ENCODE data around the gene KCP. TPM values are rescaled to one million over a fixed set of nuclear protein-coding genes. Genes with fewer than 3 reads are reported as not detected.

KCP gene
- total RNA-seq, 1 experiment from 2014 or later: 1.6 TPM

DNA sequence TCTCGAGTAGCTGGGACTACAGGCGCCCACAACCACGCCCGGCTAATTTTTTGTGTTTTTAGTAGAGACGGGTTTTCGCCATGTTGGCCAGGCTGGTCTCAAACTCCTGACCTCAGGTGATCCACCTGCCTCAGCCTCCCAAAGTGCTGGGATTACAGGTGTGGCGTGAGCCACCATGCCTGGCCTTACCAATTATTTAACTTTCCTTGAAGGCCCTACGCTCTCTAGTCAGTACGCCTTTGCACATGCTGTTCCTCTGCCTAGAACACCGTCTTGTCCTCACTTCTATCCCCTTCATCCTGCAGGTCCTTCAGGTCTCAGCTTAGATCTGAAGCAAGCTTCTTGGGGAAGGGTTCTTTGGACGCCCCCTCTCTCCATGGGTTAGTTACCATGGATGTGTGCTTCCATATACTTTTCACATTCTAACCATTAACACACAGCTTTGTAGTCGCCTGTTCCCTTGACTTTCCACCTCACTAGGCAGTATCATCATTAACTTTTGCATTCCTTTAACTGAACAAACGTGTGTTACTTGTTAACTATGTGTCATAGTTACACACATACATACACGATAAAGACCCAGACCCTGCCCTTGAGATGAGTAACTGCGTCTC is 48.4 kb downstream of the KCP start:
- Histone ChIP-seq H3K4me3 (replicated peaks in 1 of 2; ENCODE audit: low read depth in 1 of 2, low read length in 2 of 2) (peak overlapping the region; percentile 79 to 96), H3K9ac (ENCODE audit: low read length) (peak overlapping the region; percentile 74), H3K27ac (ENCODE audit: low read depth, low read length) (no peak overlapping the region)

DNA sequence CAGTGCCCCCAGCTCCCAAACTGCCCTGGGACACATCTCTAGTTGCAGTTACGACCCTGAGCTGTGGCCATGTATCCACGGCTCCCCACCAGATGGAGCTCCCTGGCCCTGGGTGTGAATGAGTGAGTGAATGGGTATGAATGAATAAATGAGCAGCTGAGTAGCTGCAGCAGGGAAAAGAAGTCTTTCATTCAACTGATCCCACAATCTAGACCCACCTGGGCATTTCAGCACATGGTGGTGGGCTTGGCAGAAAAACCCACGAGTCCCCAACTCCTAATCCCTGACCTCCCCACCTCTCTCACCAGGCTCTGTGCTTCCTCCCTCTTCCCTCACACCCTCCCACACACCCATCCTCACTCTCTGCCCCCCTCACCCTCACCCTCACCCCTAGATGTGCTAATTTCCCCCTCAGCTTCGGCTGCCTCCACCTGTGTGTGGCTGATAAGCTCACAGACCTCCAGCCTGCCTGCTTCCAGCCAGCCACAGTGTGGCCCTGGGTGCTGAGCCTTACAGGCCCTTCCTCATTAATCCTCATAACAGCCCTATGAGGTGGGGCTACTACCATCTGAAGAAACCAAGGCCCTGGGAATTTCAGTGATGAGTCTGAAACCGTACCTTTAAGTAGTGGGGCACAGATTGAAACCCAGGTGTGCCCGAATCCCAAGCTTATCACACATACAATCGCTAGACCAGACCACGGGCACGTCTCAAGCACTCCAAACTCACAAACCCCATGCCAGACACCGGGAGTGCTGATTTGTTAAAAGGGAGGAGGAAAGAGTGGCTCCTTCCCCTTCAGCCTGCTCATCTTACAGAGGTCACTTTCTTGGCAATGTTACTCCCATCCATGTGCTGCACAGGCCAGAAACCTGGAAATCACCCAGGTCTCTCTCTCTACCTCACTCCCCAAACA is 50.1 kb downstream of the KCP start:
- RAD21 ChIA-PET (ENCODE audit: low non-redundant PET in 1 of 2, low total read pairs in 2 of 2, uncharacterized antibody in 2 of 2, unreplicated experiment in 2 of 2): interaction anchor here in 1 of 2 experiments (1.1 kb wide), 1 partner anchor 20 kb away, joined by 7 read pairs; no protein-coding TSS in a partner anchor
- no peak overlapping the region for H3K27ac ChIP-seq (ENCODE audit: low read depth, low read length)

More for the DNA sequence above, 48.4 kb downstream of the KCP start:
- H3K4me2 ChIP-seq (ENCODE audit: low read length): peak overlapping the region; percentile 90
- TF ChIP-seq ELF1 (IDR thresholded peaks at IDR 0.05; ENCODE audit: borderline replicate concordance, low read depth) (no peak), YY1 (IDR thresholded peaks at IDR 0.05; ENCODE audit: extremely low read depth, insufficient replicate concordance, low read depth, low read length) (no peak), EZH2 (IDR thresholded peaks at IDR 0.05) (no peak), EZH2phosphoT487 (IDR thresholded peaks at IDR 0.05; ENCODE audit: borderline replicate concordance) (no peak)
- TF ChIP-seq, protein P1, sequence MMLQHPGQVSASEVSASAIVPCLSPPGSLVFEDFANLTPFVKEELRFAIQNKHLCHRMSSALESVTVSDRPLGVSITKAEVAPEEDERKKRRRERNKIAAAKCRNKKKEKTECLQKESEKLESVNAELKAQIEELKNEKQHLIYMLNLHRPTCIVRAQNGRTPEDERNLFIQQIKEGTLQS (IDR thresholded peaks at IDR 0.05): no peak
- ATAC-seq (peak; percentile 1), DNase-seq (ENCODE audit: low read depth, low spot score) (no peak)
- POLR2A ChIA-PET: interaction anchor here (1.5 kb wide), 1 partner anchor 10 kb away, joined by 4 read pairs; no protein-coding TSS in a partner anchor
- RAD21 ChIA-PET (ENCODE audit: low non-redundant PET in 1 of 2, low total read pairs in 2 of 2, uncharacterized antibody in 2 of 2, unreplicated experiment in 2 of 2): no interaction called here
- H3K27me3 ChIP-seq (ENCODE audit: insufficient read depth, low read length): no peaks in the 10 kb centered on the region
- peaks cover 6 to 14% of the 10 kb centered on the region in 2 experiments; a peak in 3 of 4 replicates for H3K4me1 ChIP-seq (ENCODE audit: control insufficient read depth in 1 of 2, insufficient read depth in 2 of 2, low read length in 2 of 2)
- H3K36me3 ChIP-seq (ENCODE audit: control insufficient read depth in 1 of 2, insufficient read depth in 2 of 2, low read length in 2 of 2): peaks cover 3 to 7% of the 10 kb centered on the region in 2 experiments; a peak in 2 of 4 replicates
- no peaks in the 10 kb centered on the region for H4K20me1 ChIP-seq (ENCODE audit: insufficient read depth)
- no TSS peak for BruUV-seq (replicated peaks)
- intact Hi-C loops (cut with micrococcal nuclease): loop anchor here (2.0 kb wide), 1 partner anchor 19 kb away; no protein-coding TSS in a partner anchor
- H2AFZ ChIP-seq (ENCODE audit: low read depth, low read length, poor library complexity, severe bottlenecking): peak overlapping the region; percentile 98
- H3K9me3 ChIP-seq (ENCODE audit: control insufficient read depth in 1 of 2, insufficient read depth in 1 of 2, low read depth in 1 of 2, low read length in 2 of 2): no peaks in the 10 kb centered on the region
- CTCF ChIA-PET: interaction anchor here (0.9 to 3.2 kb wide), 9 partner anchors 9 to 230 kb away, joined by 3 to 16 read pairs (median 10); no protein-coding TSS in a partner anchor
- H3K9me2 ChIP-seq (ENCODE audit: insufficient read depth): no peaks in the 10 kb centered on the region
- H3K79me2 ChIP-seq (ENCODE audit: insufficient read depth, low read length): peaks cover 23% of the 10 kb centered on the region

More for the DNA sequence above, 50.1 kb downstream of the KCP start:
- Histone ChIP-seq H3K79me2 (ENCODE audit: insufficient read depth, low read length) (peaks cover 23% of the 10 kb centered on the region), H3K27me3 (ENCODE audit: insufficient read depth, low read length) (no peaks in the 10 kb centered on the region), H2AFZ (ENCODE audit: low read depth, low read length, poor library complexity, severe bottlenecking) (no peak overlapping the region), H3K9me2 (ENCODE audit: insufficient read depth) (no peaks in the 10 kb centered on the region), H3K9me3 (ENCODE audit: control insufficient read depth in 1 of 2, insufficient read depth in 1 of 2, low read depth in 1 of 2, low read length in 2 of 2) (no peaks in the 10 kb centered on the region), H3K4me3 (replicated peaks in 1 of 2; ENCODE audit: low read depth in 1 of 2, low read length in 2 of 2) (no peak overlapping the region), H3K4me2 (ENCODE audit: low read length) (no peak overlapping the region), H3K4me1 (ENCODE audit: control insufficient read depth in 1 of 2, insufficient read depth in 2 of 2, low read length in 2 of 2) (peaks cover 5 to 13% of the 10 kb centered on the region in 2 experiments; a peak in 3 of 4 replicates), H4K20me1 (ENCODE audit: insufficient read depth) (no peaks in the 10 kb centered on the region), H3K36me3 (ENCODE audit: control insufficient read depth in 1 of 2, insufficient read depth in 2 of 2, low read length in 2 of 2) (peaks cover 0 to 7% of the 10 kb centered on the region in 2 experiments; a peak in 2 of 4 replicates), H3K9ac (ENCODE audit: low read length) (no peak overlapping the region)
- BruUV-seq (replicated peaks): no TSS peak
- no peak for ATAC-seq
- intact Hi-C loops (cut with micrococcal nuclease): no loop called here
- ChIA-PET CTCF (interaction anchor here (0.7 to 3.2 kb wide), 8 partner anchors 14 to 353 kb away, joined by 3 to 13 read pairs (median 5); no protein-coding TSS in a partner anchor), POLR2A (interaction anchor here (0.5 kb wide), 1 partner anchor 32 kb away, joined by 4 read pairs; no protein-coding TSS in a partner anchor)
- TF ChIP-seq, protein P2, sequence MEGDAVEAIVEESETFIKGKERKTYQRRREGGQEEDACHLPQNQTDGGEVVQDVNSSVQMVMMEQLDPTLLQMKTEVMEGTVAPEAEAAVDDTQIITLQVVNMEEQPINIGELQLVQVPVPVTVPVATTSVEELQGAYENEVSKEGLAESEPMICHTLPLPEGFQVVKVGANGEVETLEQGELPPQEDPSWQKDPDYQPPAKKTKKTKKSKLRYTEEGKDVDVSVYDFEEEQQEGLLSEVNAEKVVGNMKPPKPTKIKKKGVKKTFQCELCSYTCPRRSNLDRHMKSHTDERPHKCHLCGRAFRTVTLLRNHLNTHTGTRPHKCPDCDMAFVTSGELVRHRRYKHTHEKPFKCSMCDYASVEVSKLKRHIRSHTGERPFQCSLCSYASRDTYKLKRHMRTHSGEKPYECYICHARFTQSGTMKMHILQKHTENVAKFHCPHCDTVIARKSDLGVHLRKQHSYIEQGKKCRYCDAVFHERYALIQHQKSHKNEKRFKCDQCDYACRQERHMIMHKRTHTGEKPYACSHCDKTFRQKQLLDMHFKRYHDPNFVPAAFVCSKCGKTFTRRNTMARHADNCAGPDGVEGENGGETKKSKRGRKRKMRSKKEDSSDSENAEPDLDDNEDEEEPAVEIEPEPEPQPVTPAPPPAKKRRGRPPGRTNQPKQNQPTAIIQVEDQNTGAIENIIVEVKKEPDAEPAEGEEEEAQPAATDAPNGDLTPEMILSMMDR (IDR thresholded peaks at IDR 0.05 in 2 of 3, conservative IDR thresholded peaks at IDR 0.05 in 1 of 3; ENCODE audit: borderline replicate concordance in 1 of 3, insufficient read depth in 1 of 3, low read depth in 2 of 3, low read length in 2 of 3): peak in 2 of 3 experiments; percentile 21 to 26; a peak in 3 of 6 replicates
- TF ChIP-seq EZH2phosphoT487 (IDR thresholded peaks at IDR 0.05; ENCODE audit: borderline replicate concordance): no peak
- no peak for DNase-seq (ENCODE audit: low read depth, low spot score)

Measured in HCT116 (cell line).